ENCODE results near the gene CRB1.
"Not testable (repeated sequence)": the region's sequence is repeated elsewhere in the genome, so short reads cannot be mapped to it uniquely, and the experiment has no call there.

The CRB1 gene

DNA sequence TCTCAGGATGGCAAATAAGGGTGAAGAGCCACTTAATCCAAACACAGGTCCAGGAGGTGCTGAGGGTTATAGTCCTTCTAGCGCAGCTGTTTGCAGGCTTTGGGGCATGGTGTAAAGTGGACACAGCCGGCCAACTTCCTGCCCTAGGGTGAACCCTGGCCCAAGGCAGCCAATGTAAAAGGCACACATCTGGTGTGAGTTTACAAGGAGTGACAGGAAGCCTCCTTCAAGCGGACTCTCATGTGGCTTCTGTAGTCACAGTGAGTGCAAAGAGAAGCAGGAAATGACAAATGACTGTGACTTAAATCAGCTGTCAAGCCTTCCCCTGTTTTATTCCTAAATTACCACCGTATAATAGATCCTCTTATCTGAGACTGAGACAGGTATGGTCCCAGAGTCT lies 213.0 kb downstream of the CRB1 start:
- no peak for DNase-seq (ENCODE audit: low spot score)
- no peak for TF ChIP-seq CTCF (IDR thresholded peaks at IDR 0.05; ENCODE audit: extremely low read depth, missing control alignments)

DNA sequence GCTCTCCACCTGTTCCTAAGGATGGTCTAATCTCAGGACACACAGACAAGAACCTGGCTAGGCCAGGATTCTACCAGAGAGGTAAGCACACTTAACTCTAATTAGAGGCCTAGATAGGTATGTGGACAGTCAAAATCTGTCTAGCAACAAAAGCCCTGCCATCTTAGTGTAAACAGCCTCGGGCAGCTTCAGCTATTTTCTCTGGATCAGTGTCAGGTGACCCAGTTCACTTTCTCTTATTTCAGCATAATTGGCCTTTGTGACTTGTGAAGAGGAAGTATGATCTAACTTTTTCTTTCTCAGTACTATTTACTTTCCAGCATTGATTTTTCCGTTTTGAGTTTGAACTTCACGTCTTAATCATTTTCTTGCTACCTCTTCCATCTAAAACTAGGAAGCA lies 217.7 kb downstream of the CRB1 start:
- no peak for TF ChIP-seq CTCF (IDR thresholded peaks at IDR 0.05; ENCODE audit: extremely low read depth, missing control alignments)
- no peak for DNase-seq (ENCODE audit: low spot score)

GRCh38 chr1:197486946-197487345 lies 218.9 kb downstream of the CRB1 start:
- DNase-seq (ENCODE audit: low spot score), result no peak
- no peak for TF ChIP-seq CTCF (IDR thresholded peaks at IDR 0.05; ENCODE audit: extremely low read depth, missing control alignments)

GRCh38 chr1:197491505-197491904 lies 223.5 kb downstream of the CRB1 start:
- DNase-seq (ENCODE audit: low spot score), result not testable (repeated sequence)

DNA sequence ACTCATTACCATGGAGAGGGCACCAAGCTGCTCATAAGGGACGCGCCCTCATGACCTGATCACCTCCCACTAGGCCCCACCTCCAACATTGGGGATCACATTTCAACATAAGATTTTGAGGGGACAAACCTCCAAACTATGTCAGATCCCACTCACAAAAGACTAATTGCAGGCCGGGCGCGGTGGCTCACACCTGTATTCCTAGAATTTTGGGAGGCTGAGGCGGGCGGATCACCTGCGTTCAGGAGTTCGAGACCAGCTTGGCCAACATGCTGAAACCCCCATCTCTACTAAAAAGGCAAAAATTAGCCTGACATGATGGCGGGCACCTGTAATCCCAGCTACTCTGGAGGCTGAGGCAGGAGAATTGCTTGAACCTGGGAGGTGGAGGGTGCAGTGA lies 228.7 kb downstream of the CRB1 start:
- no peak for TF ChIP-seq CTCF (IDR thresholded peaks at IDR 0.05; ENCODE audit: extremely low read depth, missing control alignments)
- DNase-seq (ENCODE audit: low spot score), result no peak

DNA sequence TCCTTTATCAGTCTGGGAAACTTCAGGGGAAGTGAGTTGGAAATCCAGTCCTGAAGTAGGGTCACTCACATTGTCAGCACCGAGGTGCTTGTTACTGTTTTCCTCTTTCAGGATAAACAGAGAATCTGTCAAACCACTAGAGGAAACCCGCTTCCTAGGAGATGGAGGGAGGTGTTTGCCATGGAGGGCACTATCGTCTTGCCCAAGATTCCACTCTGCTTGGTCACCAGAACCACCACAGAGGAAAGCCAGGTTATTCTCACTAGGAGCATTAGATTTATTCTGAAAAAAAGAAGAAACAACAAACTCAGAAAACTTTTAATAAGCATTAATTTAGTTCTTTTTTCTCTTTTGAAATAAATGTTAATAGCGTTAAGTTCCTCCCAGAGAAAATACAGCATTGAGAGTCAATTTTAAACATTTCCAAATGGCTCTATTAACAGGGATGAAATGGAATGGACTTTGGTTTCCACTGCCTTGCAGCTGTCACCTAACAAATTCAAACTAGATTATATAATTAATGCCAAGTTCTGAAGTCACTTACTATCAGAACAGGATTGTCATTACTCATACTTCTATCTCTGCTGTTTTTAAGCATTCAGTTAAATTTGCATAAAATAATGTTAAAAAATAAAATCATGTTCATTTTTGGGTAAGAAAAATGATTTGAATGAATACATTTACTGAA lies 242.8 kb downstream of the CRB1 start:
- DNase-seq (ENCODE audit: low spot score), result no peak

GRCh38 chr1:197515421-197515820 lies 247.4 kb downstream of the CRB1 start:
- TF ChIP-seq CTCF (IDR thresholded peaks at IDR 0.05; ENCODE audit: extremely low read depth, missing control alignments), result no peak
- no peak for DNase-seq (ENCODE audit: low spot score)

More for the DNA sequence above, 242.8 kb downstream of the CRB1 start:
- no peak for TF ChIP-seq CTCF (IDR thresholded peaks at IDR 0.05; ENCODE audit: extremely low read depth, missing control alignments)

DNA sequence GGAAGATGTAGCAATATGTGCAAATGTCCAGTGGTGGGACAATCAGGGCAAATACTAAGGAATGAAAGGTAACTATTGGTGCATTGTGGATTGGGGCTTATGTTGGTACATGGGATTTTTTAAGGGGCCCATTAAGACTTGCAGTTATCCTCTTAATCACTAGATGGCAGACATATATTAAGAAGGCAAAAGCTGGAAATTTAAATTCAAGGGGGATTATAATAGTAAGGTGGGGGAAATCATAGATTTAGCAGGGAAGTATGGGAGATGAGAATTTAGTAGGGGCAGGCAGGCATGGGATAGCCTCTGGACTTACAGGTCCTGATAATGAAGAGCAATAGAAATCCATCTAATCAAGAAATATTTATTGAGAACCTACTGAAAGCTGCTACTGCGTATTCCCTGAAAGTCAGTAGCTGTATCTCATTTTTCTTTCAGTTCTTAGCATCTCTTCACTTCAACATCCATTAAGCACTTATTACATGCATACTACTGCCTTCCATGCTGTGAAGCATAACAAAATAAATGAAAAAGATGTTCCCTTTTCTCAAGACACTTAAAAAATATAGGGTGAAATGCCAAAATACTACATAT lies 251.8 kb downstream of the CRB1 start:
- no peak for TF ChIP-seq CTCF (IDR thresholded peaks at IDR 0.05; ENCODE audit: extremely low read depth, missing control alignments)
- peak; percentile 4 for DNase-seq (ENCODE audit: low spot score)
